CD8-positive, alpha-beta memory T cell (primary cell): ENCODE measurements around the gene ZFR2. TPM values are rescaled to one million over a fixed set of nuclear protein-coding genes. Genes with fewer than 3 reads are reported as not detected.

Experiments
- CTCF ChIA-PET: fragments of 350-600 bp; sonication (Branson Sonifier 250); formaldehyde crosslinking; loops from one replicate; lab custom pipeline; 2021; ENCODE audit warnings: antibody characterized with exemption; lab: Charles Lee
- POLR2A ChIA-PET: fragments of 350-600 bp; sonication (Branson Sonifier 250); formaldehyde crosslinking; loops from one replicate; lab custom pipeline; 2021; ENCODE audit warnings: antibody characterized with exemption; lab: Charles Lee
- DNase-seq, 5 donors: peaks; one replicate each; pipeline versions ENCODE4 v3.0.0 to v3.0.0-alpha.2; 2020 to 2022; ENCODE audit warnings: mixed read lengths in 1 of 5
- H3K27ac ChIP-seq: one replicate; pipeline ENCODE4 v1.7.0; 2013; ENCODE audit warnings: low read depth, mild to moderate bottlenecking, low read length, moderate library complexity
- H3K27me3 ChIP-seq: 2 replicates; pipeline ENCODE4 v1.7.0; 2013; ENCODE audit warnings: low read length, mild to moderate bottlenecking; ENCODE audit not compliant: insufficient read depth, poor library complexity, severe bottlenecking
- H3K36me3 ChIP-seq: 2 replicates; pipeline ENCODE4 v1.7.0; 2013; ENCODE audit warnings: mild to moderate bottlenecking, low read length, moderate library complexity; ENCODE audit not compliant: insufficient read depth
- H3K4me1 ChIP-seq: 2 replicates; pipeline ENCODE4 v1.7.0; 2013; ENCODE audit warnings: mild to moderate bottlenecking, low read length, moderate library complexity; ENCODE audit not compliant: insufficient read depth
- H3K4me3 ChIP-seq: 2 replicates; pipeline ENCODE4 v1.7.0; 2013; ENCODE audit warnings: mild to moderate bottlenecking, low read length
- H3K9me3 ChIP-seq: 2 replicates; pipeline ENCODE4 v1.7.0; 2013; ENCODE audit warnings: mild to moderate bottlenecking, low read length
- H3K27ac Mint-ChIP-seq, 8 donors: one replicate each; pipeline ENCODE4 v1.8.0; 2020 to 2021; ENCODE audit warnings: mixed read lengths in 8 of 8, mild to moderate bottlenecking in 6 of 8, inconsistent platforms in 3 of 8, moderate library complexity in 3 of 8
- H3K27me3 Mint-ChIP-seq, 2 donors: one replicate each; pipeline ENCODE4 v1.8.0; 2020 to 2021; ENCODE audit warnings: mixed read lengths in 2 of 2, mild to moderate bottlenecking in 1 of 2, moderate library complexity in 1 of 2
- H3K36me3 Mint-ChIP-seq, 3 donors: one replicate each; pipeline ENCODE4 v1.8.0; 2020 to 2021; ENCODE audit warnings: mixed read lengths in 3 of 3, inconsistent platforms in 1 of 3, mild to moderate bottlenecking in 1 of 3
- H3K4me1 Mint-ChIP-seq, 3 donors: one replicate each; pipeline ENCODE4 v1.8.0; 2020 to 2021; ENCODE audit warnings: mixed read lengths in 3 of 3, inconsistent platforms in 1 of 3, mild to moderate bottlenecking in 1 of 3
- H3K4me3 Mint-ChIP-seq, 7 donors: one replicate each; pipeline ENCODE4 v1.8.0; 2020 to 2021; ENCODE audit warnings: mixed read lengths in 7 of 7, mild to moderate bottlenecking in 6 of 7, moderate library complexity in 4 of 7, inconsistent platforms in 2 of 7
- H3K9me3 Mint-ChIP-seq, 5 donors: one replicate each; pipeline ENCODE4 v1.8.0; 2020 to 2022; ENCODE audit warnings: mixed read lengths in 5 of 5, mild to moderate bottlenecking in 3 of 5, moderate library complexity in 2 of 5, inconsistent platforms in 1 of 5
- polyA plus RNA-seq: library from polyadenylated mRNA; unstranded; fragments of 300-500 nt; fragmentation: Illumina TruSeq; gene quantifications from one replicate; pipeline ENCODE4 v1.2.3, GENCODE V29; 2021
- total RNA-seq, 2 experiments: library from RNA; stranded (reverse); gene quantifications; one replicate each; pipeline ENCODE4 v1.2.3, GENCODE V29; 2021

The ZFR2 gene
- total and polyA plus RNA-seq, 3 experiments from 2014 or later: 0.57 to 4.8 (median 0.71) TPM

DNA sequence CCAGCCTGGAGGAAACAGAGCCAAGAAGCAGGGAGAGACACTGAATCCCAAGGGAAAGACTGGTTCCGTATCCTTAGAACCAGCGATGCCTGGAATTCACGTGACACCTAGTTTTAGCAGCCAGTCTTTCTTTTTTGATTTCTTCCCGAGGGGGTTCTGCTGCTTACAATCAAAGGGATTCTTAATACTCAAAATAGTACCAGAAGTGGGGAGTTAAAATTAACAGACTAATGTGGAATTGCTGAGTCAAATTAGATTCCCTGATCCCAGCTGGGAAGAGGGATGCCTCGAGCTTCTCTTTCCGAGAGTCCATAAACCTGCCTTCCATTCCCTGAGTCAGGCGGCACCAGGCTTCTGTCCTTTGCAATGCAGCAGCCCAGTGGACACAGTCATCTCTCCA lies 77.9 kb downstream of the ZFR2 start:
- Histone ChIP-seq H3K9me3 (no peaks in the 10 kb centered on the region), H3K4me1 (peaks cover 12% of the 10 kb centered on the region), H3K36me3 (no peaks in the 10 kb centered on the region), H3K27ac (no peak overlapping the region), H3K27me3 (no peaks in the 10 kb centered on the region), H3K4me3 (no peak overlapping the region)
- ChIA-PET POLR2A (no interaction called here), CTCF (interaction anchor here (1.1 to 1.5 kb wide), 4 partner anchors 21 to 35 kb away, joined by 3 read pairs; no protein-coding TSS in a partner anchor)
- H3K4me3 Mint-ChIP-seq: no peak overlapping the region
- H3K27ac Mint-ChIP-seq: peak overlapping the region in 4 of 8 donors; percentile 18 to 89 (median 71)
- no peaks in the 10 kb centered on the region for H3K27me3 Mint-ChIP-seq
- H3K36me3 Mint-ChIP-seq: peaks cover 2 to 4% (median 2%) of the 10 kb centered on the region in 3 donors
- DNase-seq: no peak
- H3K4me1 Mint-ChIP-seq: peaks cover 31 to 42% (median 34%) of the 10 kb centered on the region in 3 donors
- peaks cover 0 to 5% (median 0%) of the 10 kb centered on the region in 5 donors for H3K9me3 Mint-ChIP-seq

DNA sequence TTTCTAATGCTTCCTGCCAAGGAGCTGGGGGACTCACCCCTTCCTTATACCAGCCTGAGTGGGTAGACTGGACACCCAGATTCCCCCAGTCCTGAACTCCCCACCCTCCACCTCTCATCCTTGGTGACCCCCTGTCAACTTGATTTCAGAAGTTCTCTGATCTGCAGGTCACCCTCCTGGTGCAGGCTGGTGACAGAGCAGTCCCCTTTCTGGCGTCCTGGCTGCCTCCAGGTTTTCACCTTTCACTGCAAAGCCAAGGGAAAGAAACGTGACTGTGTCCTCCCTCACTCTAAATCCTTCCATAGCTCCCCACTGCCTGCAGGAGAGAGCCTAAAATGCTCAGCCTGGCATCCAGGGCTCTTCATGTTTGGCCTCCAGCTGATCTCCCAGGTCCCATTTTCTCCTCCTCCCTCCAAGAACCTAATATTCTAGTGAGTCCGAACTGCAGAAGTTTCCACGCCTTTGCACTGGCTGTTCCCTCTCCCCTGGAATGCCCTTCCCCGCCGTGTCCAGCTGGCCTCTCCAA lies 78.6 kb downstream of the ZFR2 start:
- Histone ChIP-seq H3K27ac (no peak overlapping the region), H3K36me3 (no peaks in the 10 kb centered on the region), H3K27me3 (no peaks in the 10 kb centered on the region), H3K4me1 (peaks cover 12% of the 10 kb centered on the region), H3K4me3 (no peak overlapping the region), H3K9me3 (no peaks in the 10 kb centered on the region)
- ChIA-PET CTCF (interaction anchor here (1.1 to 2.0 kb wide), 5 partner anchors 9 to 36 kb away, joined by 3 to 4 read pairs (median 3); no protein-coding TSS in a partner anchor), POLR2A (no interaction called here)
- H3K4me3 Mint-ChIP-seq: peak overlapping the region in 5 of 7 donors; percentile 4 to 73 (median 56)
- peak overlapping the region in 7 of 8 donors; percentile 13 to 89 (median 71) for H3K27ac Mint-ChIP-seq
- DNase-seq: no peak
- peaks cover 31 to 48% (median 36%) of the 10 kb centered on the region in 3 donors for H3K4me1 Mint-ChIP-seq
- no peaks in the 10 kb centered on the region for H3K27me3 Mint-ChIP-seq
- H3K9me3 Mint-ChIP-seq: peaks cover 0 to 5% (median 0%) of the 10 kb centered on the region in 5 donors
- peaks cover 2 to 4% (median 2%) of the 10 kb centered on the region in 3 donors for H3K36me3 Mint-ChIP-seq

DNA sequence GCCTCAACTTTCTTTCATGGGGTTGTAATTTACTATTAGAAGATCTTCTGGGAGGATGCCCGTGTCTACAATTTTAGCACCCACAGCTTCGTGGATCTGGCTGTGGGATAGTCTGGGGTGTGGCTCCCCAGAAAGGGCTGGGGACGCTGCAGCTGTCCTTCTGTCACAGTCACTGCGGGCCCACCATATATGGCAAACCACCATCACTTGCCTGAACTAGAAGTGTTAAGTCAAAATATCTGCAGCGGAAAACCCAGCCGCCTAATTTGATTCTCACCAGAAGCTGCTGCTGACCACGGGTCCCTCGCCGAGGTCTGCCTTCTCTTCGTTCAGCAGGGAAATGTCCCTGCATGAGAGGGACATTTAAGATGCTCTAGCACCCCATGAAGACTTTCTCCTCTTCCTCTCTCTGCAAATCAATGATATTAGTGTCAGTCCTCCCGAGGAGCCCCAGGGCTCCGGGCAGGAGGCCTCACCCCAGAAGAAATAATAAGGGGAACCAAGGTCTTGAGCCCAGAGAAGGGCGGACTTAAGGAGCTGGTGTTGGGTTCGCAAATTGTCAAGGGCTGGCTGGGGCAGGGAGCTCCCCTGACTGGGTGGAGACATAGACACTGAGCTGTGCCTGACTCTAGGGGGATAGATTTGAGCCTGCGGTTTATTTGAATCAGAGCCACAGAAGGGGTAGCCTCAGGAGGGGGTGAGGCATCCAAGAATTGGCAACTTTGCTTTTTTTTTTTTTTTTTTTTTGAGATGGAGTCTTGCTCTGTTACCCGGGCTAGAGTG lies 79.7 kb downstream of the ZFR2 start:
- Mint-ChIP-seq H3K4me1 (peaks cover 36 to 55% (median 39%) of the 10 kb centered on the region in 3 donors), H3K27me3 (no peaks in the 10 kb centered on the region), H3K9me3 (peaks cover 0 to 5% (median 0%) of the 10 kb centered on the region in 5 donors), H3K27ac (peak overlapping the region; percentile 76 to 96 (median 90)), H3K36me3 (peaks cover 2 to 5% (median 4%) of the 10 kb centered on the region in 3 donors), H3K4me3 (peak overlapping the region; percentile 70 to 85 (median 77))
- H3K27ac ChIP-seq: peak overlapping the region; percentile 29
- peak in 3 of 5 donors; percentile 41 to 66 (median 65) for DNase-seq
- H3K4me3 ChIP-seq: no peak overlapping the region
- H3K4me1 ChIP-seq: peaks cover 21% of the 10 kb centered on the region
- POLR2A ChIA-PET: interaction anchor here (0.6 to 1.4 kb wide), 5 partner anchors 9 to 63 kb away, joined by 3 to 9 read pairs (median 6); partner anchors contain the start of gene MRPL54
- H3K9me3 ChIP-seq: no peaks in the 10 kb centered on the region
- CTCF ChIA-PET: interaction anchor here (0.7 to 3.1 kb wide), 7 partner anchors 9 to 161 kb away, joined by 3 to 13 read pairs (median 3); partner anchors contain the start of genes APBA3 and MRPL54
- no peaks in the 10 kb centered on the region for H3K36me3 ChIP-seq
- H3K27me3 ChIP-seq: no peaks in the 10 kb centered on the region

DNA sequence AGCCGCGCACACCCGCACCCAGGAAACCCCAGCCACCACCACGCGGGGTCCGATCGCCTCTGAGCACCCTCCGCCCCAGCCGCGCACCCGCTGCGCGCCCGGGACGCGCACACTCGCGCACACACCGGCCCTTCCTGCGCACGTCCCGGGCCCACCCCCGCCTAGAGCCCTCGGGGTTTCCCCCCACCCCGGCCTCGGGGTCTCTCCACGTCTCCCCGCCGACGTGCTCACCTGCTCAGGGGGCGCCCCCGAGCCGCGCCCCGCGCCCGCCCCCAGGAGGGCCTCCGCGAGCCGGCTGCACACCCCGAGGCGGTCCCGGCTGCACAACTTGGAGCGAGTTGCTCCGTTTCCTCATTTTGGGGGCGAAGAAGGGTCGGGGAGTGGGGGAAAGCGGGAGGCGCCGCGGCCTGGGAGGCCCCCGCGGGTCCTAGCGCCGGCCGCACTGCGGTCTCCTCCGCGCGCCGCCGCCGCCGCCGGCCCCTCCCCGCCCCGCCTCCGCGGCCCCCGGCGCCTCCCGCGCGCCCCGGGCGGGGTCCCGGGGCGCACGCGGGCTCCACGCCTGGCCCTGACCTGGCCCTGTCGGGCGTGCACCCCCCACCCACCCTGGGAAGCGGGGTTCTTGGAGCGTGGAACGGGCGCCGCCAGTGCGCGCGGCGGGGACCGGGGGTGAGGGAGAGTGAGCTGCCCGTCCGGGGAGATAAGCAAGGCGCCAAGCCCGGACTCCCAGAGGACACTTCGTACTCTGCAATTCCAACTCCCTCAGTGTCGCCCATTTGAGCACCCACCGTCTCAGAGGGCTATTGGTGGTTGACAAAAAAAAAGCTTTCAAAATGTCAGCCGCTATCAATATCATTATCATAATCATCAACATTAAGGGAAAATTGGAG lies 82.7 kb downstream of the ZFR2 start, which contains the start of gene MATK:
TSS of gene MATK (minus strand) at position 444 of the 887 bp plus-strand sequence. CDS start 1,246 bp downstream, outside the sequence.
- Histone ChIP-seq H3K36me3 (peaks cover 7% of the 10 kb centered on the region), H3K4me3 (peak within 1 kb of the TSS; percentile 58), H3K4me1 (peaks cover 21% of the 10 kb centered on the region), H3K27ac (peak within 1 kb of the TSS; percentile 59), H3K27me3 (no peaks in the 10 kb centered on the region), H3K9me3 (peaks cover 12% of the 10 kb centered on the region)
- H3K27me3 Mint-ChIP-seq: peaks cover 0 to 1% of the 10 kb centered on the region in 2 donors
- H3K4me1 Mint-ChIP-seq: peaks cover 41 to 54% (median 46%) of the 10 kb centered on the region in 3 donors
- H3K36me3 Mint-ChIP-seq: peaks cover 6 to 22% (median 16%) of the 10 kb centered on the region in 3 donors
- ChIA-PET POLR2A (interaction anchor here (0.9 to 2.3 kb wide), 5 partner anchors 10 to 26 kb away, joined by 4 to 6 read pairs (median 5); partner anchors contain the start of gene MRPL54), CTCF (interaction anchor here (0.9 to 3.1 kb wide), 5 partner anchors 10 to 36 kb away, joined by 3 to 13 read pairs (median 4); partner anchors contain the start of genes APBA3 and MRPL54)
- H3K4me3 Mint-ChIP-seq: peak within 1 kb of the TSS; percentile 83 to 95 (median 90)
- H3K27ac Mint-ChIP-seq: peak within 1 kb of the TSS; percentile 21 to 91 (median 86)
- DNase-seq: peak in 4 of 5 donors; percentile 20 to 47 (median 26)
- H3K9me3 Mint-ChIP-seq: peaks cover 11 to 16% (median 14%) of the 10 kb centered on the region in 5 donors

DNA sequence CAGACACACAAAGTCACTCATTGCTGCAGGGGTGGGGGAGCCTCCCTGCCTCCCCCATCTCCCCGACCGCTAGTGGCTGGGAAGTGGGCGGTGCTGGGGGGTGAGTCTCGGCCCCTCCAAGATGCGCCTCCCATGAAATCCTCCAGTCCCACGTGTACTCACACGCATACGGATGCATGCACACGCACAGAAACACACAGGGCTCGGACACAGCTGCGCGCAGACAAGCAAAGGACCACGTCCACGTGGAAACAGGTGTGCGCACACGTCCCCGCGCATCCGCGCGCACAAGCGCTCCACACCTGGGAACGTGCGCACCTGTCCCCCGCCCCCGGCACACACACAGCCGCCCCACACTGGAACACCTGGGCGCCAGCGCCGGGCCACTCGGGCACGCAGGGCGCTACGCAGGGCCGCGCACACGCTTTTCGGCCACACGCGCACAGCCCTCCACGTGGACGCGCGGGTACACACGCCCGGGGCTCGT lies 83.3 kb downstream of the ZFR2 start:
- H3K36me3 Mint-ChIP-seq: peaks cover 6 to 24% (median 20%) of the 10 kb centered on the region in 3 donors
- H3K4me1 Mint-ChIP-seq: peaks cover 40 to 54% (median 47%) of the 10 kb centered on the region in 3 donors
- no peaks in the 10 kb centered on the region for H3K27me3 ChIP-seq
- H3K27ac Mint-ChIP-seq: peak overlapping the region; percentile 21 to 91 (median 62)
- POLR2A ChIA-PET: interaction anchor here (1.0 to 2.3 kb wide), 2 partner anchors 10 to 12 kb away, joined by 4 to 6 read pairs; no protein-coding TSS in a partner anchor
- CTCF ChIA-PET: interaction anchor here (0.7 to 3.4 kb wide), 2 partner anchors 11 to 37 kb away, joined by 3 to 15 read pairs; no protein-coding TSS in a partner anchor
- peaks cover 0 to 1% of the 10 kb centered on the region in 2 donors for H3K27me3 Mint-ChIP-seq
- peaks cover 15% of the 10 kb centered on the region for H3K9me3 ChIP-seq
- peaks cover 10 to 20% (median 16%) of the 10 kb centered on the region in 5 donors for H3K9me3 Mint-ChIP-seq
- H3K4me3 Mint-ChIP-seq: peak overlapping the region; percentile 83 to 95 (median 90)
- H3K27ac ChIP-seq: peak overlapping the region; percentile 59
- peak overlapping the region; percentile 58 for H3K4me3 ChIP-seq
- DNase-seq: peak in 3 of 5 donors; percentile 21 to 30 (median 24)
- H3K4me1 ChIP-seq: peaks cover 21% of the 10 kb centered on the region
- peaks cover 7% of the 10 kb centered on the region for H3K36me3 ChIP-seq

DNA sequence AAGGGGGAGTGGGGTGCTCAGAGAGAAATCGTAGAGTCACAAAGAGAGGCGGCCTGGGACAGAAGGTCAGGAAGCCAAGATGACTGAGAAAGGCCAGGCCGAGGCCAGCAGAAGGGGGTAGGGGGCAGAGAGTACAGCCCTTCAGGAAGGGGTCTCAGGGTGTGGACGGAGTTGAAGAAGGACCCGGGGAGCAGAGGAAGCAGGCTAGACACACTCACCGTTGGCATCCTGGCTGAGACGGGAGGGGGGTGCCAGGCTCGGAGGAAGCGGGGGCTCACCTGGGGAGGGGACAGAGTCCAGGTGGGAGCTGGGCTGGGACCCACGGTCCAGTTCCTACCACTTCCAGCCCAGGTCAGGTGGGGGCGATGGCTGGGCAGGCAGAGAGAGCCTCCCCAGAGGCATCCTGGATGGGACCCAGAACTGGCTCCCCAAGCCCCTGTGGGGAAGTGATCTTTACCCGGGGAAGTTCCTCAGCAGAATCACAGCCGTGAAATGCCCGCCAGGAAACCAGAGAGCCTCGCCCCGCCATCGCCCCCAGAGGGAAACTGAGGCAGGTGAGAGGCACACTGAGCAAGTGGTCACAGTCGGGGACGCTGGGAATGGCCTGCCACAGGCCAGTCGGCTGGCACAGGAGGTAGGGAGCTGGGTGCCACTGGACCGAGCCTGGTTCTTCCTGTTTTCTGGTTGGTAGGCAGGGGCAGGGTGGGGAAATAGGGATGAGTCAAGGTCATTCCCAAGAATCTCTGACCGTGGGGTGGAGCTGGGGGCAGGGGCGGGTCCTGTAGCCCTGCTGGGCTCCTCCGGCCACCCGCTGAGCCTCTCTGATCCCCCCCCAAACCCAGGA lies 84.0 kb downstream of the ZFR2 start:
- Mint-ChIP-seq H3K27me3 (peaks cover 0 to 1% of the 10 kb centered on the region in 2 donors), H3K4me3 (peak overlapping the region; percentile 83 to 95 (median 90)), H3K27ac (peak overlapping the region; percentile 34 to 96 (median 84)), H3K4me1 (peaks cover 34 to 48% (median 42%) of the 10 kb centered on the region in 3 donors), H3K9me3 (peaks cover 10 to 20% (median 16%) of the 10 kb centered on the region in 5 donors), H3K36me3 (peaks cover 6 to 24% (median 20%) of the 10 kb centered on the region in 3 donors)
- Histone ChIP-seq H3K36me3 (peaks cover 7% of the 10 kb centered on the region), H3K27ac (peak overlapping the region; percentile 59), H3K4me1 (peaks cover 15% of the 10 kb centered on the region), H3K9me3 (peaks cover 15% of the 10 kb centered on the region), H3K4me3 (peak overlapping the region; percentile 58), H3K27me3 (no peaks in the 10 kb centered on the region)
- ChIA-PET CTCF (interaction anchor here (0.7 to 3.4 kb wide), 8 partner anchors 11 to 38 kb away, joined by 3 to 15 read pairs (median 6); partner anchors contain the start of gene MRPL54), POLR2A (interaction anchor here (1.0 to 2.3 kb wide), 3 partner anchors 11 to 22 kb away, joined by 4 to 6 read pairs (median 6); no protein-coding TSS in a partner anchor)
- DNase-seq: no peak
